ENCODE results near the gene GP1BB.
"Not testable (repeated sequence)": the region's sequence is repeated elsewhere in the genome, so short reads cannot be mapped to it uniquely, and the experiment has no call there.

GP1BB gene

DNA sequence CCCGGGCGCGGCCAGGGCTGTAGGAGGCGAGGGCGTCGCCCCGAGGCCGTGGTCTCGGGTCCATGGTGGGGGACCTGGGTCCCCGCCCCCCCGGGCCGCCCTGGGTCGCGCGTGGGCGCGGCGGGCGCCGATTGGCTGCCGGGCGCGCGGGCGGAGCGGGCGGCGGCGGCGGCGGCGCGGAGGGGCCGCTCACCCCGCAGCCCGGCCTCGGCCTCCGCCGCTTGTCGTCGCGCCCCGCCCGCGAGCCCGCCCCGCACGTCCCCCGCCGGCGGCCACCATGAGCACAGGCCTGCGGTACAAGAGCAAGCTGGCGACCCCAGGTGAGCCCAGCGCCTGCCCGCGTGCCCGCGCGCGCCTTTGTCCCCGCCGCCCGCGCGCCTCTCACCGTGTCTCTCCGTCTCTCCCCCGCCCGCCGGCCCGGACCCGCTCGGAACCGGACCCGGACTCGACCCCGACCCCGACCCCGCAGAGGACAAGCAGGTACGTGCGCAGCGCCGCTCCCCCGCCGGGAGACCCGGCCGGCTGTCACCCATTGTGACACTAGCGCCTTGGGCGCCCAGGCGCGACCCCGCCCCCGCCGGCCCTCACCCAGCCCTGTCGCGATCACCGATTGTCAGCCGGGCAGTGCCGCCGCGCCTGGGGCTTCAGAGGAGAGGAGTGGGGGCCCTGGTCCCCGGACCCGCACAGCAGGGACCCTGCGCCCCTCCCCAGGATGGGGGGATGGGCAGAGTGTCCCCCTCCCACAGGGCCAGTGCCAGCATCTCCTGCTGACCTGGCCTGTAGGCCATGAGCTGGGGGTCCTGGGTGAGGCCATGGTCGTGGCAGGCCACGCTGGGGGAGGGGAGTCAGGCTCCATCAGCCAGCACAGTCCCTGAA lies 8.8 kb upstream of the GP1BB start, which contains the start of gene SEPTIN5:
Gene SEPTIN5, plus strand, starts transcription at position 192 of the 876 bp plus-strand sequence. Its CDS starts 86 bp downstream, at position 278.
- no peak for DNase-seq

DNA sequence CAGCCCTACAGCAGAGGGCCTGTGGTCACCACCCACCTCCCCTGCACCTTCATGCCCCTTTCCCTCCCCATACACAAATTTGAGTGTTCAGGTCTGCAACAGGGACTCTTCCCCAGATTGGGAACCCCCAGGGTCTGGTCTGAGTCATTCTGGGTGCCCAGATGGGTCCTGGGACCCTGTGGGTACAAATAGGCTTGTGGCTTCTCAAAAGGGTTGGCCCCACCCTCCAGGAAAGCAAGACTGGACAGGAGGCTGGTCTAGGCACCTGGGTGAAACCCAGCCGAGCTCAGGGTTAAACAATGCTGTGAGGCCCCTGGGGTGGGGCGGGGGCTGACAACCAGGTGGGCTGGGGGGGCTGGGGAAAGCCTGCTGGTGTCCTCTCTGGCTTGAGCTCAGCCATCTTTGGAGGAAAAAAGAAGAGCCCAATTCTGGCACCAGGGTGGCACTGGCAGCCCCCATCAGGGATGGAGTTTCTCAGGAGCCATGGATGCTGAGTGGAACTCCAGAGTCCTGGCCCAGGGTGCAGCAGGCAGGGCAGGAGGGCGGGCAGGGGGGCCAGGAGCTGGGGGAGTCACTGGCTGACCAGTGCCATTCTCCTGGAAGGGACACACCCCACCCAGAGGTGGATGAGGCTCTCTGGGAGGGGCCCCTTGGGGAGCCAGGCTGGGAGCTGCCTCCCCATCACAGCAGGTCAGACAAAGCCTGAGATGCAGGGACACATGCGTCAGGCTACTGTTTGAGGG lies 8.0 kb upstream of the GP1BB start:
- no peak for DNase-seq

DNA sequence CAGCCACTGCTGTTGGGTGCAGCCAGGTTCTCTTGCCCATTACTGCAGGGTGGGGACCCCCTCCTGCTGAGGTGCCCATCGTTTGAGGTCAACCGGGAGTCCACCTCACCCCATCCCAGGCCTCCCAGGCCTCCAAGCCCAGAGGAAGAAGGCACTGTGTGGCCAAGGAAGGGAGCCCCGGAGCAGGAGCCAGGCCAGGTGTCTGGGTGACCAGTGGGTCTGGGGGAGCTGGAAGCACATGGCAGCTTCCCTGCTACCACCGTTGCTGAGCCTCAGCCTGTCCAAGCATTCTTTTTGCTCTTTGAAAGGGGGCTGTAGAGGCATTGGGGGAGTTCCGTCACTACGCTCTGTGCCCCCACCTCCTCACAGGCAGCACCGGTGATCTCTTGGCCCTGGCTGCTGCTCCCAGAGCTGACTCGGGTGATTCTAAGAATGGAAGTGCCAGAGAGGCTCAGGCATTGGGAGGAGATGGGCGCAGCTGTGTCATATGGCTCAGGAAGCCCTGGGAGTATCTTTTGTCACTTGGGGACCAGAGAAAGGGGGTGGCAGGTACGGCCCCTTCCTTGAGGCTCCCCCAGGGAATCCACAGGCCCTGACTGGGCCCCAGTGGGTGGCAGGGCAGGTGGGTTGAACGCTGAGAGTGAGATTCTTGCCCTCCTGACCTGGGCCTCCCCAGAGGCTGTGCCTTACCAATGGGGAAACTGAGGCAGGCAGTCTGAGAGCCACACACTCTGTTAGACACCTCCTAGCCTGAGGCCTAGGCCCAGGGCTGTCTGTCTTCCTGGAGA lies 7.1 kb upstream of the GP1BB start:
- DNase-seq = no peak

DNA sequence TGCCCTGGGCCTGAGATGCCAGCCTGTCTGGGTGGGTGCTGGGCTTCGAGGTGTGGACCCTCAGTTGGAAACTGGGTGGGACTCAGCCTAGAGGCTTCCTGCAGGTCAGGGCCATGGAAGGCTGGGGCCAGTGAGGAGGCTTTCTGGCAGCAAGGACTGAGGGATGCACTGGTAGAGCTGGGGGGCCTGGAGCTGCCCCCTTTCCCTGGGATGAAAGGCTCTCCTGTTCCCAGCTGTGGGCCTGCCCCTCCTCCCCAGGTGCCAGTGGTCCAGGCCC lies 6.6 kb upstream of the GP1BB start:
- no peak for DNase-seq

DNA sequence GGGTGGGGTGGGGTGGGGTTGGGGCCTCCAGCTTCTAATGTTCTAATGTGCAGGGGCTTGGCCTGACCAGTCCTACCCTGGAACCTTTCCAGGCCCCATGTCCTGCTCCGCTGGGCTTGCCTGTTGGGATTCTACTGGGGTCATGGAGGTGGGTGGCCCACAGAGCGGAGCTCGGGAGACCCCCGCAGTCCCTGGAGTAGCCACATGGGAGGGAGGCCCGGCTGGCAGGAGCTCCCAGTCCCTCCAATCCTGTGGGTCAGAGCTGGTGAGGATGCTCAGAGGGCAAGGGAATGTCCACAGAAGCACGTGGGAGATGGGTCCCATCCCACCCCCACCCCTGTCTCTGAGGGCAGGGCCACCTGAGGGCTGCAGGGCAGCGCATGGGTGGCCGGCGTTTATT lies 6.2 kb upstream of the GP1BB start:
- no peak for DNase-seq

DNA sequence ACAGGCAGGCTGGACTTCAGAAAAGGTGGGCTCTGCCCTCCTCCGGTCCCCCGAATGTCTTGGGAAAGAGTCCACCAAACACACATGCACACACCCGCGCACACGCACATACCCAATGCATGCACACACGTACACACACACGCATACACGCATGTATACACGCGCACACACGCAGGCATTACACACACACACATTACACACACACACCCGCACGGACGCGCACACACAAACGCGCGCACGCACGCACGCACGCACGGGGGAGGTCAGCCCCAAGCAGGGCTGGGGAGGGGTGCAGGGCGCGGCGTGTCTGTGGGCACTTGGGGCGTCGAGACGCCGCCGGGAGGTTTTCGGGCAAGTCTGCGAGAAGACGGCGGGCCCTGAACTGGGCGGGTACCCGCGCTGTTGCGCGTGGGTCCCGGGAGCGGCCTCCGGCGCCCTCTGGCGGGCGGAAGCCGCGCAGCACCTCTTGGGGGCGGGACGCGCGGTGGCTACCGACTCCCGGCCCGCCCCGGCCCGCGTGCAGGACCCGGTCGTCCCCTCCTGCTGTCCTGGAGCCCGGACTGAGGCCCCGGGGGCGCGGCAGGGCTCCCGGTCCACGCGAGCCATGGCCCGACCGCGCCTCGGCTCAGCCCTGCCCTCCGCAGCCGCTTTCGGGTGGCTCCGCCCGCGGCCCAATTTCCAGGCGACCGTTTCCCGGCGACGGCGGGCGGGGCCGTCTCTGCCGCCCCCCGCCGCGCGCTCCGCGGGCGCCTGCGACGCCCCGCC lies 5.5 kb upstream of the GP1BB start:
- DNase-seq = peak; percentile 46

DNA sequence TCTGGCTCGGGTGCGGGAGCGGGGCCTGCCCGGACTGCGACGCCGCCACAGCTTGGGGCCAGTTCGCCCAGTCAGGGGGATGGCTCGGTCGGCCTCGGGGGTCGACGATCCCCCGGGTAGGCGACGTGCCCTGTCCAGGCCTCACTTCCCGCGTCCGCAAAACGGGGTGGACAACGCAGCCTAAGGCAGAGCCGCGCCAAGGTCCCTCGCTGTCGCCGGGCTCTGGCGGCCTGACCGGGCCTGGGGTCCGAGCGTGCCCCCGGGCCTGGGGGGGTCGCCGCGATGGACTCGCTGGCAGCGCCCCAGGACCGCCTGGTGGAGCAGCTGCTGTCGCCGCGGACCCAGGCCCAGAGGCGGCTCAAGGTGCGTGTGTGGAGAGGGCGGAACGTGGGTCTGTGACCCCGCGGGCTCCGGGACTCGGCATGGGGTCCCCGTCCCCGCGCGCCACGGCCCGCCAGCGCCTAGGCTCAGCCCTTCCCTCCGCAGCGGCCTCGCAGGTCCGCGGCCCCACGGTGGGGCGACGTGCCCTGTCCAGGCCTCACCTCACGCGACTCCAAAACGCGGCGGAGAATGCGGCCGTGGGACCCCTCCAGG lies 4.8 kb upstream of the GP1BB start:
- DNase-seq = no peak

DNA sequence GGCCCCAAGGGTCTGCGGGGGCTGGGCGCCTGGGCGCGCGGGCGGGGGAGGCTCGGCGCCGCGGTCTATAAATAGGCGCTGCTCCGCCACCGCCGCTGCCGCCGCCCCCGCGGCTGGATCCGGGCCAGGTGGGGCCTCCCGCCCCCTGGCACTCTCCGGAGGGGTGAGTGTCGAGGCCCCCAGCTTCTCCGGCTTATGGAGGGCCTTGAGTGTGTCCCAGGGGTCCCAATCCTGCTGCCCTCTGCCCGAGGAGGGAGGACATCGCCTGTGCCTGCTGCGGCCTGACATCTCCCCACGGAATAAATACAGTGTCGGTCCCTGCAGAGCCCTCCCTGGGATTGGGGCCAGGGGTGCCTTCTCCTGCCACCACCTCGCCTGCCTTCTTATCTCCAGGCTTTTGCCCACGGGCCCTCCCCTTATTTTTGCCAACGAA lies 4.3 kb upstream of the GP1BB start:
- no peak for DNase-seq

DNA sequence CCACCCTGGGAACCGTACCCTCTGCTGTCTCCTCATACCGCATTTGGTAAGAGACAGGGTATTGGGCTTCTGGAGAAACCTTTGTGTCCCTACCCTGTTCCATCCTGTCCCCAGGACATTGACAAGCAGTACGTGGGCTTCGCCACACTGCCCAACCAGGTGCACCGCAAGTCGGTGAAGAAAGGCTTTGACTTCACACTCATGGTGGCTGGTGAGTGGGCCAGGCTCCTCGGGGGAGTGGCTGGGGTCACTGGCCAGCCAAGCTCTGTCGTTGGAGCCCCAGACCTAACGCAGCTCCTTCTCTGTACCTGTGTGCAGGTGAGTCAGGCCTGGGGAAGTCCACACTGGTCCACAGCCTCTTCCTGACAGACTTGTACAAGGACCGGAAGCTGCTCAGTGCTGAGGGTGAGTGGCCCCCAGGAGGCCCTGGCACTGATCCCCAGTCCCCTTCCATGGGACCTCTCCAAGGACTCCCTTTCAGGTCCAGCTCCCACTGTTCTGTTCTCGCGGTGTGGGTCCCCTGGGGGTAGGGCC lies 3.8 kb upstream of the GP1BB start:
- DNase-seq = no peak

DNA sequence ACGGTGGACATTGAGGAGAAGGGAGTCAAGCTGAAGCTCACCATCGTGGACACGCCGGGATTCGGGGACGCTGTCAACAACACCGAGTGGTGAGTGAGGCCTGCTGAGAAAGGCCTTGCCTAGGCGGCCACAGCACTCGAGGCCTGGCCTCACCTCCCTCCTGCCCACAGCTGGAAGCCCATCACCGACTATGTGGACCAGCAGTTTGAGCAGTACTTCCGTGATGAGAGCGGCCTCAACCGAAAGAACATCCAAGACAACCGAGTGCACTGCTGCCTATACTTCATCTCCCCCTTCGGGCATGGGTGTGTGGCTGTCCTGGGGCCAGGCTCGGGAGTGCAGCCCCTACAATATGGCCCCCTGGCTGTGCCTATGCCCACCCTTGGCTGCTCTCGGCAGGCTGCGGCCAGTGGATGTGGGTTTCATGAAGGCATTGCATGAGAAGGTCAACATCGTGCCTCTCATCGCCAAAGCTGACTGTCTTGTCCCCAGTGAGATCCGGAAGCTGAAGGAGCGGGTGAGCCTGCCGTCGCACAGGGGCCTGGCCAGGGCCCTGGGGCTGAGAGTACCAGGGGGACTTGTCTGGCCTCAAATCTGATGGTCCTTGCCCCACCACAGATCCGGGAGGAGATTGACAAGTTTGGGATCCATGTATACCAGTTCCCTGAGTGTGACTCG lies 3.0 kb upstream of the GP1BB start:
- no peak for DNase-seq

DNA sequence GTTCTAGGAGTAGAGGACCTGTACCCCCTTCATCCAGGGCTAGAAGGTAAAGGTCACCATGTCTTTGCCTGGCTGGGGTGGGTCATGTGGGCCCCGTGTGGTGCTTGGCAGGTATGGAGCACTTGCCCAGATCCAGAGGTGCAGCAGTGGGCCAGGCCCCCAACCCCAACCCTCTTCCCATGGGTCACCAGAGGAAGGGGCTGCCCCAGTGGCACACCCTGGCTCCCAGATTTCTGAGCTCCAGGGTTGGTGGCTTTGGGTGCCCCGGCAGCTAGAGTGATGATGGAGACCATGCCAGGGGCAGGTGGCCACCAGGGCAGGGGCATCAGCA lies 2.4 kb upstream of the GP1BB start:
- DNase-seq = no peak

DNA sequence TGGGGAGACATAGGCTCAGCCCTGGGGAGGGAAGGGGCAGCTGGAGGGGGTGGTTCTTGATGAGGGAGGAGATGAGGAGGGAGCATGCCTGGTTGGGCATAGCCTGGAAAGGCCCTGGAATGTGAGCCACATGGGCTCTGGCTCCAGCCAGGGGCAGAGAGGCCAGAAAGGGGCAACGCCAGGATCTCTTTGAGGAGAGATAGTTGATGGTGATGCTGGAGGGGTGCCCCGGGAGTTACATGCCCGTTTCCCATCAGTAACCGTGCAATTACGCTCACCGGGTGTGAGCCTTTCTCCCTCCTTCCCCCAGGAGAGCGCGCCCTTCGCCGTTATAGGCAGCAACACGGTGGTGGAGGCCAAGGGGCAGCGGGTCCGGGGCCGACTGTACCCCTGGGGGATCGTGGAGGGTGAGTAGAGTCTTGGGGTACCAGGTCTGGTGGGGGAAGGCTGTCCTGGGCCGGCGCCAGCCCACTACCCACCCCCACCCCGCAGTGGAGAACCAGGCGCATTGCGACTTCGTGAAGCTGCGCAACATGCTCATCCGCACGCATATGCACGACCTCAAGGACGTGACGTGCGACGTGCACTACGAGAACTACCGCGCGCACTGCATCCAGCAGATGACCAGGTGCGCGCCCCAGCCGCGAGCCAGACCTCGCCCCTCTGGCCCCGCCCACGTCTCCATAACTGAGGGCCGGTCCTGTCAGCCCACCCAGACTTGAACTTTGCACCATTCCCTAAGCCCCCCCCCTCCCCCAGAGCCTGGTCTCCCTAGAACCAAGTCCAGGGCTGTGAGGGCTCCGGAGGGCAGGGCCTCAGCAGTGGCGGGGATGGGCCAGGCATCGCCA lies 1.8 kb upstream of the GP1BB start:
- DNase-seq = no peak

DNA sequence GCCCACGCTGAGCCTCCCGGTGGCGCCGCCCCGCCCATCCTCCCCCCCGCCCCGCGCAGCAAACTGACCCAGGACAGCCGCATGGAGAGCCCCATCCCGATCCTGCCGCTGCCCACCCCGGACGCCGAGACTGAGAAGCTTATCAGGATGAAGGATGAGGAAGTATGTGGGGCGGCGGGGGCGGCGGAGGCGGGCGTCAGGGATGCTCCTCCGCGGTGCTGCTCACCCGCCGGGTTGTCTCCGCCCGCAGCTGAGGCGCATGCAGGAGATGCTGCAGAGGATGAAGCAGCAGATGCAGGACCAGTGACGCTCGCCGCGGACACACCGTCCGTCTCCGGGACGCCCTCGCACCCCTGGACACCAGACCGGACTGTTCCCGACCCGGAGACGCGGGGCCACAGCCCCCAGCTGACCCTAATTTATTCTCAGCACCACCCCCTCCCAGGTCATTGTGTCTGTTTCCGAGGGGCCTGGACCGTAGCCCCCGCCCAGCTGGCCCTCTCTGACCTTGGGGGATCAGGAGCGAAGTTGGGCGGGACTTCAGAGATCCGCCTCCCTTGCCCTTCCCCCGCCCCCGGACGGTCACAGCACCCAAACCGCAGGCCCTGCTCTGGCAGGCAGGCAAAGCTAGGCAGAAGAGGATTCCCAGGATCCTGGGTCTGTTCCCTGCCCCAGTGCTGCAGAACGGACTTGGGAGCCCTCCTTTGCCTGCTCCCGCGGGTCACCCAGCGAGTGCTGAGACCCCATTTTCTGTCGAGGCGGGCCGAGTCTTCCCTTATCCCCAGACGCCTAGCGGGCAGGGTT lies 959 bp upstream of the GP1BB start:
- no peak for DNase-seq

DNA sequence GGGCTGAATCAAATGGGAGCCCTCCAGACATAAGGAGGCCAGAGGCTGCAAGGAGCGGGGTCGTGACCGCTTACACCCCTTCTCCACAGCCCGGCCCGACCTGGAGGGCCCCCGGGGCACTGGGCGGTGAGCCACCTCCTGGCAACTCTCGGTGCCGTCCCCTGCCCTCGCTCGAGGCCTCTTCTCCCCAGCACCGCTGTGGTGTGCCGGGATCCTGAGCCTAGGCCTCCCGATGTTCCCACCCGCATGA lies 432 bp upstream of the GP1BB start:
- DNase-seq = no peak

DNA sequence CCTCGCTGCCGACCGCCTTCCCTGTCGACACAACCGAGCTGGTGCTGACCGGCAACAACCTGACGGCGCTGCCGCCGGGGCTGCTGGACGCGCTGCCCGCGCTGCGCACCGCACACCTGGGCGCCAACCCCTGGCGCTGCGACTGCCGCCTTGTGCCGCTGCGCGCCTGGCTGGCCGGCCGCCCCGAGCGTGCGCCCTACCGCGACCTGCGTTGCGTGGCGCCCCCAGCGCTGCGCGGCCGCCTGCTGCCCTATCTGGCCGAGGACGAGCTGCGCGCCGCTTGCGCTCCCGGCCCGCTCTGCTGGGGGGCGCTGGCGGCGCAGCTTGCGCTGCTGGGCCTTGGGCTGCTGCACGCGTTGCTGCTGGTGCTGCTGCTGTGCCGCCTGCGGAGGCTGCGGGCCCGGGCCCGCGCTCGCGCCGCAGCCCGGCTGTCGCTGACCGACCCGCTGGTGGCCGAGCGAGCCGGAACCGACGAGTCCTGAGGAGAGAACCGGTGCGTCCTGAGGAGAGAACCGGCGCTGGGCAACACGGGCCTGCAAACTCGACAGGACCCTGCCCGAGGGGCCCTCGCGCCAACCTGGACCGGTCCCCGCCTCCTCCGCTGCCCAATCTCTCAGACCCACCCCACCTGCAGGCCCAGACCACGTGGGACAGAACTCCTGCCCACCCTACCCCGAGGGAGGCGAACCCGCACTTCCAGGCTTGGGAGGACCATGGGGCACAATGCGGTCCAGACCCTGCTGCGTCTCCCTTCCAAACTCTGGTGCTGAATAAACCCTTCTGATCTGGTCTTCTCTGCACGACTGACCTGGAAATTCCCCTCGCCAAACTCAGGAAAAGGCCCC lies 866 bp downstream of the GP1BB start:
- no peak for DNase-seq

DNA sequence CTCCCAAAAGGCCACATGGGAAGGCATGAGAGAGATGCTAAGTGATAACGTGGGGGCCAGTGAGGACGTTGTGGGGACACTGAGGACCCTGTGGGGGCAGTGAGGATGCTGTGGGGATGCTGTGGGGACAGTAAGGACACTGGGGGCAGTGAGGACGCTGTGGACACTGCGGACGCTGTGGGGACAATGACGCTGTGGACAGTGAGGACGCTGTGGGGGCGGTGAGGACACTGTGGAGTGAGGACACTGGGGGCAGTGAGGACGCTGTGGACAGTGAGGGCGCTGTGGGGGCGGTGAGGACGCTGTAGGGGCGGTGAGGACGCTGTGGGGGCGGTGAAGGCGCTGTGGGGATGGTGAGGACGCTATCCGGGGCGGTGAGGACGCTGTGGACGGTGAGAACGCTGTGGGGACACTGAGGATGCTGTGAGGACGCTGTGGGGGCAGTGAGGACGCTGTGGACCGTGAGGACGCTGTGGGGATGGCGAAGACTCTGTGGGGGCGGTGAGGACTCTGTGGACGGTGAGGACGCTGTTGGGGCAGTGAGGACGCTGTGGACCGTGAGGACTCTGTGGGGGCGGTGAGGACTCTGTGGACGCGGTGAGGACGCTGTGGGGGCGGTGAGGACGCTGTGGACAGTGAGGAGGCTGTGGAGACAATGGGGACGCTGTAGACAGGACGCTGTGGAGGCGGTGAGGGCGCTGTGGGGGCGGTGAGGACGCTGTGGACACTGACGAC lies 1.8 kb downstream of the GP1BB start:
- DNase-seq = no peak

DNA sequence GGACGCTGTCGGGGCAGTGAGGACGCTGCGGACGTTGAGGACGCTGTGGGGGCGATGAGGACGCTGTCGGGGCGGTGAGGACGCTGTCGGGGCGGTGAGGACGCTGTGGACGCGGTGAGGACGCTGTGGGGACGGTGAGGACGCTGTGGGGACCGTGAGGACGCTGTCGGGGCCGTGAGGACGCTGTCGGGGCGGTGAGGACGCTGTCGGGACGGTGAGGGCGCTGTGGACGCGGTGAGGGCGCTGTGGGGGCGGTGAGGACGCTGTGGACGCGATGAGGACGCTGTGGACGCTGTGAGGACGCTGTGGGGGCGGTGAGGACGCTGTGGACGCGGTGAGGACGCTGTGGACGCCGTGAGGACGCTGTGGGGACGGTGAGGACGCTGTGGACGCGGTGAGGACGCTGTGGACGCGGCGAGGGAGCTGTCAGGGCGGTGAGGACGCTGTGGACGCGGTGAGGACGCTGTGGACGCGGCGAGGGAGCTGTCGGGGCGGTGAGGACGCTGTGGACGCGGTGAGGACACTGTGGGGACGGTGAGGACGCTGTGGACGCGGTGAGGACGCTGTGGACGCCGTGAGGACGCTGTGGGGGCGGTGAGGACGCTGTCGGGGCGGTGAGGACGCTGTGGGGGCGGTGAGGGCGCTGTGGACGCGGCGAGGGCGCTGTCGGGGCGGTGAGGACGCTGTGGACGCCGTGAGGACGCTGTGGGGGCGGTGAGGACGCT lies 2.9 kb downstream of the GP1BB start:
- not testable (repeated sequence) for DNase-seq

Data from fibroblast of upper back skin (primary cell).